Osteoblast (primary cell): ENCODE results near the gene PDE6G. TPM values are rescaled to one million over a fixed set of nuclear protein-coding genes. Genes with fewer than 3 reads are reported as not detected.

Experiments used
- DNase-seq: peaks from one replicate; pipeline ENCODE4 v3.0.0; 2011; ENCODE audit warnings: low spot score, mixed read lengths; ENCODE audit not compliant: insufficient read length; ENCODE audit errors: missing footprints
- H2AFZ ChIP-seq: 2 replicates; pipeline ENCODE4 v1.6.0; 2011; ENCODE audit warnings: mild to moderate bottlenecking, low read length
- H3K27ac ChIP-seq: 2 replicates; pipeline ENCODE4 v1.5.1; 2011; ENCODE audit warnings: mild to moderate bottlenecking, low read depth, low read length, moderate library complexity
- H3K27me3 ChIP-seq: 2 replicates; pipeline ENCODE4 v1.6.0; 2012; ENCODE audit warnings: mild to moderate bottlenecking, control low read depth, inconsistent platforms, low read length, moderate library complexity; ENCODE audit not compliant: insufficient read depth
- H3K36me3 ChIP-seq: 2 replicates; pipeline ENCODE4 v1.5.1; 2011; ENCODE audit warnings: mild to moderate bottlenecking, low read length, control low read depth, moderate library complexity; ENCODE audit not compliant: insufficient read depth
- H3K4me1 ChIP-seq: 2 replicates; pipeline ENCODE4 v1.5.1; 2011; ENCODE audit warnings: mild to moderate bottlenecking, low read length, control low read depth, moderate library complexity; ENCODE audit not compliant: insufficient read depth
- H3K4me2 ChIP-seq: 2 replicates; pipeline ENCODE4 v1.6.0; 2011; ENCODE audit warnings: mild to moderate bottlenecking, low read length; ENCODE audit not compliant: insufficient read depth
- H3K4me3 ChIP-seq: fragments of 200-600 bp; sonication (generic); 3 replicates; pipeline ENCODE4 v1.5.1; 2012; ENCODE audit warnings: mild to moderate bottlenecking, low read length, inconsistent platforms; ENCODE audit not compliant: insufficient read depth
- H3K79me2 ChIP-seq: 2 replicates; pipeline ENCODE4 v1.6.0; 2012; ENCODE audit warnings: mild to moderate bottlenecking, low read length, control low read depth, inconsistent platforms; ENCODE audit not compliant: insufficient read depth
- H3K9me3 ChIP-seq: 2 replicates; pipeline ENCODE4 v1.5.1; 2011; ENCODE audit warnings: low read depth, low read length, control low read depth
- H4K20me1 ChIP-seq: 2 replicates; pipeline ENCODE4 v1.6.0; 2012; ENCODE audit warnings: mild to moderate bottlenecking, low read length, control low read depth; ENCODE audit not compliant: insufficient read depth
- CTCF ChIP-seq: IDR thresholded peaks from 2 replicates; pipeline ENCODE4 v1.5.1; 2011; ENCODE audit warnings: mild to moderate bottlenecking, low read depth, low read length, moderate library complexity; ENCODE audit errors: extremely low read depth
- total RNA-seq: library from RNA; depleted of rRNA; stranded (reverse); fragments of >200 nt; gene quantifications from 2 replicates; pipeline ENCODE4 v1.2.3, GENCODE V29; 2012

PDE6G gene
- total RNA-seq, 1 donor, result not detected

GRCh38 chr17:81651692-81652091, 4.7 kb downstream of the PDE6G start:
- H3K36me3 ChIP-seq, result no peaks in the 10 kb centered on the region

GRCh38 chr17:81650951-81651350, 5.4 kb downstream of the PDE6G start:
- peak; percentile 82 for DNase-seq
- peaks cover 4% of the 10 kb centered on the region for H3K9me3 ChIP-seq
- H3K4me3 ChIP-seq, result no peak overlapping the region
- H3K27me3 ChIP-seq, result peaks cover 24% of the 10 kb centered on the region
- H3K79me2 ChIP-seq, result no peaks in the 10 kb centered on the region
- no peak overlapping the region for H3K27ac ChIP-seq
- H3K36me3 ChIP-seq, result no peaks in the 10 kb centered on the region
- TF ChIP-seq CTCF, result no peak
- H2AFZ ChIP-seq, result no peak overlapping the region
- no peaks in the 10 kb centered on the region for H3K4me1 ChIP-seq
- H3K4me2 ChIP-seq, result no peak overlapping the region
- H4K20me1 ChIP-seq, result no peaks in the 10 kb centered on the region

More at GRCh38 chr17:81651692-81652091, 4.7 kb downstream of the PDE6G start:
- Histone ChIP-seq H3K4me3 (no peak overlapping the region), H3K4me2 (no peak overlapping the region), H3K4me1 (no peaks in the 10 kb centered on the region), H3K9me3 (peaks cover 4% of the 10 kb centered on the region), H4K20me1 (no peaks in the 10 kb centered on the region), H3K79me2 (no peaks in the 10 kb centered on the region), H3K27me3 (peaks cover 24% of the 10 kb centered on the region), H2AFZ (no peak overlapping the region), H3K27ac (no peak overlapping the region)
- no peak for TF ChIP-seq CTCF
- DNase-seq, result peak; percentile 99

- DNase-seq, result peak; percentile 73
- no peak overlapping the region for H3K27ac ChIP-seq
- peaks cover 4% of the 10 kb centered on the region for H3K9me3 ChIP-seq
- H3K27me3 ChIP-seq, result peaks cover 24% of the 10 kb centered on the region
- no peaks in the 10 kb centered on the region for H3K4me1 ChIP-seq
- H3K4me2 ChIP-seq, result peak overlapping the region; percentile 6
- no peak for TF ChIP-seq CTCF
- H4K20me1 ChIP-seq, result no peaks in the 10 kb centered on the region
- no peaks in the 10 kb centered on the region for H3K79me2 ChIP-seq
- H3K36me3 ChIP-seq, result no peaks in the 10 kb centered on the region
- H3K4me3 ChIP-seq, result no peak overlapping the region
- H2AFZ ChIP-seq, result no peak overlapping the region
Observed at GRCh38 chr17:81648707-81649085, 7.6 kb downstream of the PDE6G start.

GRCh38 chr17:81648013-81648706, 8.2 kb downstream of the PDE6G start:
- Histone ChIP-seq H4K20me1 (no peaks in the 10 kb centered on the region), H3K27ac (no peak overlapping the region), H3K9me3 (peaks cover 4% of the 10 kb centered on the region), H3K4me2 (peak overlapping the region; percentile 6), H3K4me3 (no peak overlapping the region), H3K79me2 (no peaks in the 10 kb centered on the region), H3K4me1 (no peaks in the 10 kb centered on the region), H2AFZ (no peak overlapping the region), H3K27me3 (peaks cover 24% of the 10 kb centered on the region), H3K36me3 (no peaks in the 10 kb centered on the region)
- no peak for TF ChIP-seq CTCF
- peak; percentile 84 for DNase-seq
